ENCODE results near the gene BHLHA15.

- TF ChIP-seq CTCF (IDR thresholded peaks at IDR 0.05; ENCODE audit: control extremely low read depth in 1 of 3, insufficient read depth in 1 of 3, low read depth in 1 of 3, low read length in 3 of 3) (no peak), TCF12 (IDR thresholded peaks at IDR 0.05; ENCODE audit: low read depth, low read length) (no peak)
These were observed 26.1 kb upstream of the BHLHA15 start for GRCh38 chr7:98185101-98185500.

Measured in H1 (cell line).